Stimulated activated CD4-positive, alpha-beta T cell treated with anti-CD3 and anti-CD28 coated beads, TNF-alpha, amount 100 ng/mL, for 24 hours (primary cell): Measurements from ENCODE around the gene PRKAB1.

Experiments used
- DNase-seq, 3 experiments: peaks; one replicate each; pipeline ENCODE4 v3.0.0-alpha.2; 2020; ENCODE audit warnings: low read depth in 3 of 3

The PRKAB1 gene

GRCh38 chr12:119712721-119713120, 44.8 kb downstream of the PRKAB1 start:
- no peak for DNase-seq

GRCh38 chr12:119713551-119714031, 45.7 kb downstream of the PRKAB1 start:
- DNase-seq = no peak

DNA sequence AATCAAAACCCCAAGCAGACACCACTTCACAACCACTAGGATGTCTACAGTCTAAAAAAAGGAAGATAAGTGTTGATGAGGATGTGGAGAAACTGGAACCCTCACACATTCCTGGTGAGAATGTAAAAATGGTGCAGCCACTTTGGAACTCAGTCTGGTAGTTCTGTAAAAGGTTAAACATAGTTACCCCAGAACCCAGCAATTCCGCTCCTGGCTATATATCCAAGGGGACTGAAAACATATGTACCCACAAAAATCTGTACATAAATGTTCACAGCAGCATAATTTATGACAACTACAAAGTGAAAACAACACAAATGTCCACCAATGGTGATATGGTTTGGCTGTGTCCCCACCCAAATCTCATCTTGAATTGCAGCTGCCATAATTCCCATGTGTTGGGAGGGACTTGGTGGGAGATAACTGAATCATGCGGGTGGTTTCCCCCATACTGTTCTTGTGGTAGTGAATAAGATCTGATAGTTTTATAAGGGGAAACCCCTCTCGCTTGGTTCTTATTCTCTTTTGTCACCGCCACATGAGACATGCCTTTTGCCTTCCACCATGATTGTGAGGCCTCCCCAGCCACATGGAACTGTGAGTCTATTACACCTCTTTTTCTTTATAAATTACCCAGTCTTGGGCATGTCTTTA, 46.8 kb downstream of the PRKAB1 start:
- no peak for DNase-seq

GRCh38 chr12:119715268-119715620, 47.3 kb downstream of the PRKAB1 start:
- no peak for DNase-seq

DNA sequence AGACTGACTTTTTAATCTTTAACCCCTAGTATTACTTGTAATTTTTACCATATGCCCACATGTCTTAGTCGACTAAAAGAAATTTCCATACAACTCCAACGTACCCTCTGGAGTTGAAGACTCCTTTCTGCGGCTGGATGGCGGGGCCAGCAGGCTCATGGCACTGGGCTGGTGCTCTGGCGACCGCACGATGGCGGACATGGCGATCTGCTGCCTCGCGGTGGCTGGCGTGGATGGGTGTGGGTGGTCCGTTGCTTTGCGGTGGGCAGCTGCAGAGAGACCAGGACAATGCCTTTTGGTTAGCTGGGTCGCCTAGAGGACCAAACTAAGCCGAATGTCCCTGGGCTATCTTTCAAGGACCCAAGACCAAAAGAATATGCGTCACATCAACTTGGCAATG, 50.2 kb downstream of the PRKAB1 start:
- no peak for DNase-seq

DNA sequence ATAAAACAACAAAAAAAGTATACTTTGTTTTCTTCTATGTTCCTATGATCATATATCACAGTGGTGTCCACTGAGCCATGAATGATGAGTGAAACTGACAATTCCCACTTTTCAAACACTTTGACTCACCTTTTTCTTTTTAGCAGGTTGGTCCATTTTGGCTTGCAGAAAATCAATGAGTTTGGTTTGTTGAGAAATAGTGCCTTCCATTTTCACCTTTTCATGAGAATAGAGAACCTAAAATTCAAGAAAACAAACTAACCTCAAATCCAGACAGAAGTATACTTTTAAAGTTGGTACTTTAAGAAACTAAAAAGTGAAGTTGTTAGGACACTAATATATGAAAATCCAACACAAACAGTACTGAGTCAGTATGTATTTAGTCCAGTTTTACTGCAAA, 52.4 kb downstream of the PRKAB1 start:
- no peak for DNase-seq

- DNase-seq = no peak
These were observed 53.4 kb downstream of the PRKAB1 start for GRCh38 chr12:119721306-119721705.

- no peak for DNase-seq
These were observed 57.6 kb downstream of the PRKAB1 start for GRCh38 chr12:119725523-119725922.

- no peak for DNase-seq
These were observed 59.9 kb downstream of the PRKAB1 start for GRCh38 chr12:119727600-119728443.

- no peak for DNase-seq
These were observed 60.5 kb downstream of the PRKAB1 start for GRCh38 chr12:119728444-119728745.

- DNase-seq = no peak
These were observed 61.9 kb downstream of the PRKAB1 start for GRCh38 chr12:119729871-119730270.

DNA sequence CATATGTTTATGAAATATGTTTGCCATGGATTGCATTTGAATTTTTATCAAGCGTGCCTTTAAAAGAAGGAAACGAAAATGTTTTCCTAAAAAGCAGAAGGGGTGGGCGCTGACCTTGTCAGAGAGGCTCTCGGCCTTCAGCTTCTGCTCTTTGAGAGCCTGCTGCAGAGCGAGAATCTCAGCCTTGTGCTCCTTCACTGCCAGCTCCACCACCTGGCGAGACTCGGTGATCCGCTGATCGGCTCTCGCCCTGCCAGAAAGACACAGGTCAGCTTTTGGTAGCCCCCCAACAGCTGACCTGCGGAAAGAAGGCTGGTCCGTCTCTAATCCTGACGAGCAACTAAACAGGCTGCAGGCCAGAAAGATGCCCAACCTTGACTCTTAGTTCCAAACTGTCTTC, 62.4 kb downstream of the PRKAB1 start:
- no peak for DNase-seq
